Liver (tissue), 9 donors: ENCODE data around the gene TLE2. TPM values are rescaled to one million over a fixed set of nuclear protein-coding genes. Genes with fewer than 3 reads are reported as not detected.

Experiments
- DNase-seq: peaks from one replicate; pipeline ENCODE4 v3.0.0-alpha.2; 2017; ENCODE audit warnings: low spot score
- H3K27ac ChIP-seq, 2 donors: one replicate each; pipeline ENCODE4 v1.7.0; 2013; ENCODE audit warnings: inconsistent platforms in 2 of 2, low read length in 2 of 2, control low read depth in 1 of 2, low read depth in 1 of 2, mild to moderate bottlenecking in 1 of 2
- H3K27me3 ChIP-seq, 4 donors: one replicate each; pipeline versions ENCODE4 v1.6.1 to v1.7.0; 2013; ENCODE audit warnings: low read length in 3 of 4, inconsistent platforms in 1 of 4, mild to moderate bottlenecking in 1 of 4, moderate library complexity in 1 of 4; ENCODE audit not compliant: control insufficient read depth in 4 of 4, insufficient read depth in 4 of 4
- H3K36me3 ChIP-seq, 4 donors: one replicate each; pipeline versions ENCODE4 v1.6.1 to v1.7.0; 2013; ENCODE audit warnings: low read length in 3 of 4, mild to moderate bottlenecking in 3 of 4, low read depth in 1 of 4, moderate library complexity in 1 of 4; ENCODE audit not compliant: control insufficient read depth in 4 of 4, insufficient read depth in 3 of 4
- H3K4me1 ChIP-seq, 4 donors: one replicate each; pipeline versions ENCODE4 v1.6.1 to v1.7.0; 2013; ENCODE audit warnings: low read length in 3 of 4, mild to moderate bottlenecking in 3 of 4, moderate library complexity in 1 of 4; ENCODE audit not compliant: control insufficient read depth in 4 of 4, insufficient read depth in 4 of 4
- H3K4me3 ChIP-seq, 3 donors: one replicate each; pipeline versions ENCODE4 v1.6.1 to v1.7.0; 2013; ENCODE audit warnings: low read length in 3 of 3, control low read depth in 1 of 3, low read depth in 1 of 3, mild to moderate bottlenecking in 1 of 3
- H3K9ac ChIP-seq, 2 donors: one replicate each; pipeline ENCODE4 v1.7.0; 2013; ENCODE audit warnings: low read length in 2 of 2, mild to moderate bottlenecking in 2 of 2, moderate library complexity in 2 of 2, control low read depth in 1 of 2, low read depth in 1 of 2
- H3K9me3 ChIP-seq, 4 donors: one replicate each; pipeline versions ENCODE4 v1.6.1 to v1.7.0; 2013; ENCODE audit warnings: low read length in 3 of 4; ENCODE audit not compliant: control insufficient read depth in 4 of 4
- FOXA2 ChIP-seq: IDR thresholded peaks from 2 replicates; pipeline ENCODE4 v1.6.1; 2016; ENCODE audit warnings: antibody characterized with exemption
- GABPA ChIP-seq, 2 donors: IDR thresholded peaks in 1 of 2; conservative IDR thresholded peaks in 1 of 2; 2 replicates each; pipeline ENCODE4 v1.6.1; 2016; ENCODE audit warnings: antibody characterized with exemption in 2 of 2, mild to moderate bottlenecking in 1 of 2, moderate library complexity in 1 of 2
- HNF4A ChIP-seq, 2 donors: conservative IDR thresholded peaks; 2 replicates each; pipeline ENCODE4 v1.6.1; 2016; ENCODE audit warnings: antibody characterized with exemption in 2 of 2, mild to moderate bottlenecking in 2 of 2
- HNF4G ChIP-seq: IDR thresholded peaks from 2 replicates; pipeline ENCODE4 v1.6.1; 2016; ENCODE audit warnings: antibody characterized with exemption
- JUND ChIP-seq, 2 donors: IDR thresholded peaks; 2 replicates each; pipeline ENCODE4 v1.6.1; 2016; ENCODE audit warnings: antibody characterized with exemption in 2 of 2
- NR2F2 ChIP-seq: IDR thresholded peaks from 2 replicates; pipeline ENCODE4 v1.6.1; 2016; ENCODE audit warnings: antibody characterized with exemption
- RAD21 ChIP-seq, 2 donors: IDR thresholded peaks; 2 replicates each; pipeline ENCODE4 v1.6.1; 2016; ENCODE audit warnings: antibody characterized with exemption in 2 of 2, mild to moderate bottlenecking in 2 of 2
- RXRA ChIP-seq, 2 donors: IDR thresholded peaks; 2 replicates each; pipeline ENCODE4 v1.6.1; 2017 to 2018; ENCODE audit warnings: antibody characterized with exemption in 2 of 2, mild to moderate bottlenecking in 1 of 2
- SP1 ChIP-seq: IDR thresholded peaks from 2 replicates; pipeline ENCODE4 v1.6.1; 2018; ENCODE audit warnings: antibody characterized with exemption, mild to moderate bottlenecking
- TAF1 ChIP-seq: conservative IDR thresholded peaks from 2 replicates; pipeline ENCODE4 v1.6.1; 2016; ENCODE audit warnings: antibody characterized with exemption, mild to moderate bottlenecking
- YY1 ChIP-seq: IDR thresholded peaks from 2 replicates; pipeline ENCODE4 v1.6.1; 2016; ENCODE audit warnings: antibody characterized with exemption, mild to moderate bottlenecking
- WGBS: extraction: QIAGEN DNeasy Blood & Tissue Kit; methylation state at CpG from one replicate; pipeline ENCODE4 v1.1.7; 2013; 5-methylcytosine and 5-hydroxymethylcytosine counted together
- polyA plus RNA-seq, 2 donors: library from polyadenylated mRNA; stranded (reverse) in 1 of 2; unstranded in 1 of 2; fragments of 200-250 nt in 1 of 2; fragments of >200 nt in 1 of 2; fragmentation: Nextera tagmentation in 1 of 2; extraction: Ambion mirVana in 1 of 2; gene quantifications; one replicate each; pipeline versions ENCODE4 v1.2.1 to v1.2.3, GENCODE V29; 2013 to 2015
- total RNA-seq, 2 donors: library from RNA; depleted of rRNA; stranded (reverse); fragments of >200 nt; gene quantifications; one replicate each; pipeline ENCODE4 v1.2.3, GENCODE V29; 2014
- TF ChIP-seq, protein P1 (sequence below): IDR thresholded peaks from 2 replicates; pipeline ENCODE4 v1.6.1; 2016; ENCODE audit warnings: antibody characterized with exemption, mild to moderate bottlenecking
- TF ChIP-seq, protein P2 (sequence below): IDR thresholded peaks from 2 replicates; pipeline ENCODE4 v1.6.1; 2016; ENCODE audit warnings: antibody characterized with exemption
- TF ChIP-seq, protein P3 (sequence below): IDR thresholded peaks from 2 replicates; pipeline ENCODE4 v1.6.1; 2016; ENCODE audit warnings: antibody characterized with exemption
- TF ChIP-seq, protein P4 (sequence below): IDR thresholded peaks from 2 replicates; pipeline ENCODE4 v1.6.1; 2016; ENCODE audit warnings: antibody characterized with exemption
- donor health status: healthy.
- donor health status: healthy.
- donor health status: healthy.
- donor health status: healthy.
- donor health status: healthy.

TLE2 gene
- total and polyA plus RNA-seq, 4 donors = 3.6 to 9.3 (median 5.8) TPM

DNA sequence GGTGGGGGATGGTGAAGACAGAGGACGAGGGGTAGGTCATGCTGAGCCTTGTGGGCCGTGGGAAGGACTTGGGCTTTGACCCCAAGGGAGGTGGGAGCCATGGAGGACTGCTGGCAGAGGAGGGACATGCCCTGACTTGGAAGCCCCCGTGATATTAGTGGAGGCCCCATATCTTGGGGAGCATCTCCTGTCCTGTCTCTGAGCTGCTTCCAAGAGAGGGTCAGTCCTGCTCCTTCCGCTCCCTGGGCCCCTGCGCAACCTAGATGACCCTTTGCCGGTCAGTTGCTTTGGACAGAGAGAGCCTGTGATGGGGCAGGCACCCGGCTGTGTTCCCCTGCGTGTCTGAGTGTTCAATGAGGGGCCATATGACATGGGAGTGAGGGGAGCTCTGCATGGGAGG is 46.5 kb downstream of the TLE2 start:
- no peak for DNase-seq
- no peaks in the 10 kb centered on the region for H3K27me3 ChIP-seq
- no peaks in the 10 kb centered on the region for H3K36me3 ChIP-seq
- peak; percentile 61 for TF ChIP-seq NR2F2
- no peak for TF ChIP-seq RXRA (IDR thresholded peaks at IDR 0.05)
- peaks cover 8 to 20% (median 15%) of the 10 kb centered on the region in 4 donors for H3K4me1 ChIP-seq
- H3K9me3 ChIP-seq = no peaks in the 10 kb centered on the region
- no peak overlapping the region for H3K4me3 ChIP-seq
- 57% methylated on average over 8 of the region's 8 CpGs for WGBS
- H3K27ac ChIP-seq = peak overlapping the region; percentile 54 to 70
- H3K9ac ChIP-seq = no peak overlapping the region

DNA sequence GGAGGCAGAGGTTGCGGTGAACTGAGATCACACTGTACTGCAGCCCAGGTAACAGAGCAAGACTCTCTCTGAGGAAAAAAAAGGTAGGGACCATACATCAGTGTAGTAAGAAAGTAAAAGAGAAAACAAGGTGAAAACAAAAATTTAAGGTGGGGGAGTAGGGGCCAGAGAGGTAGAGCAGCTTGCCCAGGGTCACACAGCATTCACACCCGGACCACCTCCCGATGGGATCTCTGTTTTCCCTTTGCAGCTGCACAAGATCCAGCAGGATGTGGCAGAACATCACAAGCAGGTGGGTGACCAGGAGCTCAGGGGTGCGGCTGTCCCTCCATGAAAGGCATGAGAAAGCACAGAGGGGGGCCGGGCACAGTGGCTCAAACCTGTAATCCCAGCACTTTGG is 47.2 kb downstream of the TLE2 start:
- 92% methylated on average over 5 of the region's 5 CpGs for WGBS
- peaks cover 10 to 23% (median 17%) of the 10 kb centered on the region in 4 donors for H3K4me1 ChIP-seq
- H3K36me3 ChIP-seq = no peaks in the 10 kb centered on the region
- no peaks in the 10 kb centered on the region for H3K27me3 ChIP-seq
- H3K4me3 ChIP-seq = no peak overlapping the region
- DNase-seq = no peak
- TF ChIP-seq FOXA2 (no peak), JUND (IDR thresholded peaks at IDR 0.05) (no peak), HNF4G (no peak), GABPA (IDR thresholded peaks at IDR 0.05 in 1 of 2, conservative IDR thresholded peaks at IDR 0.05 in 1 of 2) (no peak), YY1 (no peak), NR2F2 (no peak), RAD21 (IDR thresholded peaks at IDR 0.05) (no peak), SP1 (no peak), TAF1 (no peak)
- TF ChIP-seq, protein P1, sequence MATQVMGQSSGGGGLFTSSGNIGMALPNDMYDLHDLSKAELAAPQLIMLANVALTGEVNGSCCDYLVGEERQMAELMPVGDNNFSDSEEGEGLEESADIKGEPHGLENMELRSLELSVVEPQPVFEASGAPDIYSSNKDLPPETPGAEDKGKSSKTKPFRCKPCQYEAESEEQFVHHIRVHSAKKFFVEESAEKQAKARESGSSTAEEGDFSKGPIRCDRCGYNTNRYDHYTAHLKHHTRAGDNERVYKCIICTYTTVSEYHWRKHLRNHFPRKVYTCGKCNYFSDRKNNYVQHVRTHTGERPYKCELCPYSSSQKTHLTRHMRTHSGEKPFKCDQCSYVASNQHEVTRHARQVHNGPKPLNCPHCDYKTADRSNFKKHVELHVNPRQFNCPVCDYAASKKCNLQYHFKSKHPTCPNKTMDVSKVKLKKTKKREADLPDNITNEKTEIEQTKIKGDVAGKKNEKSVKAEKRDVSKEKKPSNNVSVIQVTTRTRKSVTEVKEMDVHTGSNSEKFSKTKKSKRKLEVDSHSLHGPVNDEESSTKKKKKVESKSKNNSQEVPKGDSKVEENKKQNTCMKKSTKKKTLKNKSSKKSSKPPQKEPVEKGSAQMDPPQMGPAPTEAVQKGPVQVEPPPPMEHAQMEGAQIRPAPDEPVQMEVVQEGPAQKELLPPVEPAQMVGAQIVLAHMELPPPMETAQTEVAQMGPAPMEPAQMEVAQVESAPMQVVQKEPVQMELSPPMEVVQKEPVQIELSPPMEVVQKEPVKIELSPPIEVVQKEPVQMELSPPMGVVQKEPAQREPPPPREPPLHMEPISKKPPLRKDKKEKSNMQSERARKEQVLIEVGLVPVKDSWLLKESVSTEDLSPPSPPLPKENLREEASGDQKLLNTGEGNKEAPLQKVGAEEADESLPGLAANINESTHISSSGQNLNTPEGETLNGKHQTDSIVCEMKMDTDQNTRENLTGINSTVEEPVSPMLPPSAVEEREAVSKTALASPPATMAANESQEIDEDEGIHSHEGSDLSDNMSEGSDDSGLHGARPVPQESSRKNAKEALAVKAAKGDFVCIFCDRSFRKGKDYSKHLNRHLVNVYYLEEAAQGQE = no peak
- TF ChIP-seq, protein P2, sequence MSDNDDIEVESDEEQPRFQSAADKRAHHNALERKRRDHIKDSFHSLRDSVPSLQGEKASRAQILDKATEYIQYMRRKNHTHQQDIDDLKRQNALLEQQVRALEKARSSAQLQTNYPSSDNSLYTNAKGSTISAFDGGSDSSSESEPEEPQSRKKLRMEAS = no peak
- TF ChIP-seq, protein P3, sequence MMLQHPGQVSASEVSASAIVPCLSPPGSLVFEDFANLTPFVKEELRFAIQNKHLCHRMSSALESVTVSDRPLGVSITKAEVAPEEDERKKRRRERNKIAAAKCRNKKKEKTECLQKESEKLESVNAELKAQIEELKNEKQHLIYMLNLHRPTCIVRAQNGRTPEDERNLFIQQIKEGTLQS = no peak
- TF ChIP-seq, protein P4, sequence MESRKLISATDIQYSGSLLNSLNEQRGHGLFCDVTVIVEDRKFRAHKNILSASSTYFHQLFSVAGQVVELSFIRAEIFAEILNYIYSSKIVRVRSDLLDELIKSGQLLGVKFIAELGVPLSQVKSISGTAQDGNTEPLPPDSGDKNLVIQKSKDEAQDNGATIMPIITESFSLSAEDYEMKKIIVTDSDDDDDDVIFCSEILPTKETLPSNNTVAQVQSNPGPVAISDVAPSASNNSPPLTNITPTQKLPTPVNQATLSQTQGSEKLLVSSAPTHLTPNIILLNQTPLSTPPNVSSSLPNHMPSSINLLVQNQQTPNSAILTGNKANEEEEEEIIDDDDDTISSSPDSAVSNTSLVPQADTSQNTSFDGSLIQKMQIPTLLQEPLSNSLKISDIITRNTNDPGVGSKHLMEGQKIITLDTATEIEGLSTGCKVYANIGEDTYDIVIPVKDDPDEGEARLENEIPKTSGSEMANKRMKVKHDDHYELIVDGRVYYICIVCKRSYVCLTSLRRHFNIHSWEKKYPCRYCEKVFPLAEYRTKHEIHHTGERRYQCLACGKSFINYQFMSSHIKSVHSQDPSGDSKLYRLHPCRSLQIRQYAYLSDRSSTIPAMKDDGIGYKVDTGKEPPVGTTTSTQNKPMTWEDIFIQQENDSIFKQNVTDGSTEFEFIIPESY = no peak
- H3K9me3 ChIP-seq = no peaks in the 10 kb centered on the region
- H3K9ac ChIP-seq = no peak overlapping the region
- H3K27ac ChIP-seq = no peak overlapping the region

DNA sequence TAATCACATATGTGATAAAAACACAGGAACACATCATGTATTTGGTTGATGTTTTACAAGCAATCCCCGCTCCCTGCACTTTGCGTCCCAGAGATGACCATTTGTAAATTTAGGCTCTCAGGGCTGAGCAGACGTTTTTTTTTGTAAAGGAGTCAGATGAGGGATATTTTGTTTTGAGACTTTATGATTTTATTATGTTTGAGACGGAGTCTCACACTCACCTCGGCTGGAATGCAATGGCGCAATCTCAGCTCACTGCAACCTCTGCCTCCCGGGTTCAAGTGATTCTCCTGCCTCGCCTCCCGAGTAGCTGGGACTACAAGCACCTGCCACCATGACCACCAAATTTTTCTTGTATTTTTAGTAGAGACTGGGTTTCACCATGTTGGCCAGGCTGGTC is 50.3 kb downstream of the TLE2 start:
- no peak for DNase-seq
- TF ChIP-seq TAF1 (no peak), GABPA (IDR thresholded peaks at IDR 0.05 in 1 of 2, conservative IDR thresholded peaks at IDR 0.05 in 1 of 2) (no peak), FOXA2 (no peak), HNF4A (conservative IDR thresholded peaks at IDR 0.05) (no peak), YY1 (no peak), HNF4G (no peak), JUND (IDR thresholded peaks at IDR 0.05) (no peak), RXRA (IDR thresholded peaks at IDR 0.05) (no peak)
- TF ChIP-seq, protein P2 = no peak
- TF ChIP-seq, protein P4 = no peak
- TF ChIP-seq, protein P3 = no peak
- H3K4me1 ChIP-seq = peaks cover 19 to 41% (median 26%) of the 10 kb centered on the region in 4 donors
- H3K4me3 ChIP-seq = no peak overlapping the region
- 71% methylated on average over 9 of the region's 9 CpGs for WGBS
- H3K27me3 ChIP-seq = no peaks in the 10 kb centered on the region
- H3K9ac ChIP-seq = no peak overlapping the region
- H3K9me3 ChIP-seq = no peaks in the 10 kb centered on the region
- H3K36me3 ChIP-seq = no peaks in the 10 kb centered on the region
- H3K27ac ChIP-seq = no peak overlapping the region
